ENCODE data around the gene C11orf98. TPM values are rescaled to one million over a fixed set of nuclear protein-coding genes. Genes with fewer than 3 reads are reported as not detected.
"Not testable (repeated sequence)": the region's sequence is repeated elsewhere in the genome, so short reads cannot be mapped to it uniquely, and the experiment has no call there.

The C11orf98 gene
- 23.7 TPM for total RNA-seq

- peak; percentile 97 for DNase-seq
Observed at GRCh38 chr11:62665075-62665598, at the start of gene C11orf98, which contains the start of gene CSKMT. Gene C11orf98 (minus strand): TSS chr11:62665210. CDS start chr11:62665169, 41 bp downstream. Gene CSKMT (plus strand): TSS chr11:62665312. CDS start chr11:62665880, 568 bp downstream.

- DNase-seq: no peak
Observed at GRCh38 chr11:62713343-62713742, 48.3 kb upstream of the C11orf98 start.

GRCh38 chr11:62712861-62713260 is 47.9 kb upstream of the C11orf98 start:
- DNase-seq: no peak

- no peak for DNase-seq
Observed at GRCh38 chr11:62712276-62712812, 47.3 kb upstream of the C11orf98 start.

- DNase-seq: peak; percentile 33
Observed at GRCh38 chr11:62710001-62710345, 45.0 kb upstream of the C11orf98 start.

GRCh38 chr11:62709247-62710000 is 44.4 kb upstream of the C11orf98 start:
- peak; percentile 93 for DNase-seq

- no peak for DNase-seq
Observed at GRCh38 chr11:62708793-62709192, 43.8 kb upstream of the C11orf98 start.

GRCh38 chr11:62708392-62708791 is 43.4 kb upstream of the C11orf98 start:
- no peak for DNase-seq

GRCh38 chr11:62707277-62707861 is 42.4 kb upstream of the C11orf98 start, which contains the start of the genes BSCL2 and GNG3:
Gene BSCL2 (minus strand): TSS chr11:62707424. CDS start chr11:62707195, 229 bp downstream.
Gene GNG3 (plus strand): TSS chr11:62707676. CDS start chr11:62708296, 620 bp downstream.
- peak; percentile 92 for DNase-seq

GRCh38 chr11:62706850-62707247 is 41.8 kb upstream of the C11orf98 start:
- DNase-seq: no peak

GRCh38 chr11:62705880-62706849 is 41.2 kb upstream of the C11orf98 start:
- peak; percentile 94 for DNase-seq

- DNase-seq: no peak
Observed at GRCh38 chr11:62705413-62705812, 40.4 kb upstream of the C11orf98 start.

GRCh38 chr11:62703921-62704320 is 38.9 kb upstream of the C11orf98 start:
- DNase-seq: not testable (repeated sequence)

- no peak for DNase-seq
Observed at GRCh38 chr11:62702246-62702645, 37.2 kb upstream of the C11orf98 start.

- peak; percentile 46 for DNase-seq
Observed at GRCh38 chr11:62694455-62695167, 29.6 kb upstream of the C11orf98 start.

- DNase-seq: not testable (repeated sequence)
Observed at GRCh38 chr11:62693624-62694023, 28.6 kb upstream of the C11orf98 start.

- peak; percentile 32 for DNase-seq
Observed at GRCh38 chr11:62689421-62690183, 24.6 kb upstream of the C11orf98 start, which contains the start of gene LRRN4CL. Gene LRRN4CL (minus strand): TSS chr11:62689530. CDS start chr11:62688508, 1,022 bp downstream.

GRCh38 chr11:62688491-62688890 is 23.5 kb upstream of the C11orf98 start:
- DNase-seq: no peak

- no peak for DNase-seq
Observed at GRCh38 chr11:62687508-62688396, 22.7 kb upstream of the C11orf98 start.

All from occipital lobe (tissue), 2 donors.